Liver (tissue), 9 donors: ENCODE measurements around the gene SAPCD2. TPM values are rescaled to one million over a fixed set of nuclear protein-coding genes. Genes with fewer than 3 reads are reported as not detected.

Experiments used
- DNase-seq: peaks from one replicate; pipeline ENCODE4 v3.0.0-alpha.2; 2017; ENCODE audit warnings: low spot score
- H3K27ac ChIP-seq, 2 donors: one replicate each; pipeline ENCODE4 v1.7.0; 2013; ENCODE audit warnings: inconsistent platforms in 2 of 2, low read length in 2 of 2, control low read depth in 1 of 2, low read depth in 1 of 2, mild to moderate bottlenecking in 1 of 2
- H3K27me3 ChIP-seq, 4 donors: one replicate each; pipeline versions ENCODE4 v1.6.1 to v1.7.0; 2013; ENCODE audit warnings: low read length in 3 of 4, inconsistent platforms in 1 of 4, mild to moderate bottlenecking in 1 of 4, moderate library complexity in 1 of 4; ENCODE audit not compliant: control insufficient read depth in 4 of 4, insufficient read depth in 4 of 4
- H3K36me3 ChIP-seq, 4 donors: one replicate each; pipeline versions ENCODE4 v1.6.1 to v1.7.0; 2013; ENCODE audit warnings: low read length in 3 of 4, mild to moderate bottlenecking in 3 of 4, low read depth in 1 of 4, moderate library complexity in 1 of 4; ENCODE audit not compliant: control insufficient read depth in 4 of 4, insufficient read depth in 3 of 4
- H3K4me1 ChIP-seq, 4 donors: one replicate each; pipeline versions ENCODE4 v1.6.1 to v1.7.0; 2013; ENCODE audit warnings: low read length in 3 of 4, mild to moderate bottlenecking in 3 of 4, moderate library complexity in 1 of 4; ENCODE audit not compliant: control insufficient read depth in 4 of 4, insufficient read depth in 4 of 4
- H3K4me3 ChIP-seq, 3 donors: one replicate each; pipeline versions ENCODE4 v1.6.1 to v1.7.0; 2013; ENCODE audit warnings: low read length in 3 of 3, control low read depth in 1 of 3, low read depth in 1 of 3, mild to moderate bottlenecking in 1 of 3
- H3K9ac ChIP-seq, 2 donors: one replicate each; pipeline ENCODE4 v1.7.0; 2013; ENCODE audit warnings: low read length in 2 of 2, mild to moderate bottlenecking in 2 of 2, moderate library complexity in 2 of 2, control low read depth in 1 of 2, low read depth in 1 of 2
- H3K9me3 ChIP-seq, 4 donors: one replicate each; pipeline versions ENCODE4 v1.6.1 to v1.7.0; 2013; ENCODE audit warnings: low read length in 3 of 4; ENCODE audit not compliant: control insufficient read depth in 4 of 4
- ATF3 ChIP-seq: IDR thresholded peaks from 2 replicates; pipeline ENCODE4 v1.6.1; 2016; ENCODE audit warnings: antibody characterized with exemption
- EGR1 ChIP-seq, 2 donors: IDR thresholded peaks; 2 replicates each; pipeline ENCODE4 v1.6.1; 2016 to 2018; ENCODE audit warnings: antibody characterized with exemption in 2 of 2, low read depth in 2 of 2
- FOXA1 ChIP-seq: IDR thresholded peaks from 2 replicates; pipeline ENCODE4 v1.6.1; 2016; ENCODE audit warnings: antibody characterized with exemption
- FOXA2 ChIP-seq: IDR thresholded peaks from 2 replicates; pipeline ENCODE4 v1.6.1; 2016; ENCODE audit warnings: antibody characterized with exemption
- GABPA ChIP-seq, 2 donors: IDR thresholded peaks in 1 of 2; conservative IDR thresholded peaks in 1 of 2; 2 replicates each; pipeline ENCODE4 v1.6.1; 2016; ENCODE audit warnings: antibody characterized with exemption in 2 of 2, mild to moderate bottlenecking in 1 of 2, moderate library complexity in 1 of 2
- HNF4A ChIP-seq, 2 donors: conservative IDR thresholded peaks; 2 replicates each; pipeline ENCODE4 v1.6.1; 2016; ENCODE audit warnings: antibody characterized with exemption in 2 of 2, mild to moderate bottlenecking in 2 of 2
- HNF4G ChIP-seq: IDR thresholded peaks from 2 replicates; pipeline ENCODE4 v1.6.1; 2016; ENCODE audit warnings: antibody characterized with exemption
- JUND ChIP-seq, 2 donors: IDR thresholded peaks; 2 replicates each; pipeline ENCODE4 v1.6.1; 2016; ENCODE audit warnings: antibody characterized with exemption in 2 of 2
- NR2F2 ChIP-seq: IDR thresholded peaks from 2 replicates; pipeline ENCODE4 v1.6.1; 2016; ENCODE audit warnings: antibody characterized with exemption
- RAD21 ChIP-seq, 2 donors: IDR thresholded peaks; 2 replicates each; pipeline ENCODE4 v1.6.1; 2016; ENCODE audit warnings: antibody characterized with exemption in 2 of 2, mild to moderate bottlenecking in 2 of 2
- REST ChIP-seq: IDR thresholded peaks from 2 replicates; pipeline ENCODE4 v1.6.1; 2016; ENCODE audit warnings: antibody characterized with exemption, mild to moderate bottlenecking
- RXRA ChIP-seq, 2 donors: IDR thresholded peaks; 2 replicates each; pipeline ENCODE4 v1.6.1; 2017 to 2018; ENCODE audit warnings: antibody characterized with exemption in 2 of 2, mild to moderate bottlenecking in 1 of 2
- SP1 ChIP-seq: IDR thresholded peaks from 2 replicates; pipeline ENCODE4 v1.6.1; 2018; ENCODE audit warnings: antibody characterized with exemption, mild to moderate bottlenecking
- TAF1 ChIP-seq: conservative IDR thresholded peaks from 2 replicates; pipeline ENCODE4 v1.6.1; 2016; ENCODE audit warnings: antibody characterized with exemption, mild to moderate bottlenecking
- YY1 ChIP-seq: IDR thresholded peaks from 2 replicates; pipeline ENCODE4 v1.6.1; 2016; ENCODE audit warnings: antibody characterized with exemption, mild to moderate bottlenecking
- ZBTB33 ChIP-seq: IDR thresholded peaks from 2 replicates; pipeline ENCODE4 v1.6.1; 2016; ENCODE audit warnings: antibody characterized with exemption
- WGBS: extraction: QIAGEN DNeasy Blood & Tissue Kit; methylation state at CpG from one replicate; pipeline ENCODE4 v1.1.7; 2013; 5-methylcytosine and 5-hydroxymethylcytosine counted together
- polyA plus RNA-seq, 2 donors: library from polyadenylated mRNA; stranded (reverse) in 1 of 2; unstranded in 1 of 2; fragments of 200-250 nt in 1 of 2; fragments of >200 nt in 1 of 2; fragmentation: Nextera tagmentation in 1 of 2; extraction: Ambion mirVana in 1 of 2; gene quantifications; one replicate each; pipeline versions ENCODE4 v1.2.1 to v1.2.3, GENCODE V29; 2013 to 2015
- total RNA-seq, 2 donors: library from RNA; depleted of rRNA; stranded (reverse); fragments of >200 nt; gene quantifications; one replicate each; pipeline ENCODE4 v1.2.3, GENCODE V29; 2014
- TF ChIP-seq, protein P1 (sequence below): fragments of 150-350 bp; IDR thresholded peaks from 2 replicates; pipeline ENCODE4 v1.5.1; 2017; ENCODE audit warnings: improper control_type of control experiment, low read depth, low read length; ENCODE audit not compliant: missing input control
- TF ChIP-seq, protein P2 (sequence below): IDR thresholded peaks from 2 replicates; pipeline ENCODE4 v1.6.1; 2016; ENCODE audit warnings: antibody characterized with exemption
- donor health status: healthy.
- donor health status: healthy.
- donor health status: healthy.
- donor health status: healthy.
- donor health status: healthy.

SAPCD2 gene
- total and polyA plus RNA-seq, 4 donors = 0.06 to 1.8 (median 0.23) TPM

GRCh38 chr9:137070906-137071275 is 534 bp upstream of the SAPCD2 start:
- no peak for TF ChIP-seq YY1
- TF ChIP-seq FOXA2 = no peak
- no peak for TF ChIP-seq REST
- no peak for TF ChIP-seq FOXA1
- TF ChIP-seq ZBTB33 = no peak
- TF ChIP-seq EGR1 (IDR thresholded peaks at IDR 0.05; ENCODE audit: low read depth in 2 of 2) = no peak
- no peak for TF ChIP-seq HNF4A (conservative IDR thresholded peaks at IDR 0.05)
- TF ChIP-seq, protein P1, sequence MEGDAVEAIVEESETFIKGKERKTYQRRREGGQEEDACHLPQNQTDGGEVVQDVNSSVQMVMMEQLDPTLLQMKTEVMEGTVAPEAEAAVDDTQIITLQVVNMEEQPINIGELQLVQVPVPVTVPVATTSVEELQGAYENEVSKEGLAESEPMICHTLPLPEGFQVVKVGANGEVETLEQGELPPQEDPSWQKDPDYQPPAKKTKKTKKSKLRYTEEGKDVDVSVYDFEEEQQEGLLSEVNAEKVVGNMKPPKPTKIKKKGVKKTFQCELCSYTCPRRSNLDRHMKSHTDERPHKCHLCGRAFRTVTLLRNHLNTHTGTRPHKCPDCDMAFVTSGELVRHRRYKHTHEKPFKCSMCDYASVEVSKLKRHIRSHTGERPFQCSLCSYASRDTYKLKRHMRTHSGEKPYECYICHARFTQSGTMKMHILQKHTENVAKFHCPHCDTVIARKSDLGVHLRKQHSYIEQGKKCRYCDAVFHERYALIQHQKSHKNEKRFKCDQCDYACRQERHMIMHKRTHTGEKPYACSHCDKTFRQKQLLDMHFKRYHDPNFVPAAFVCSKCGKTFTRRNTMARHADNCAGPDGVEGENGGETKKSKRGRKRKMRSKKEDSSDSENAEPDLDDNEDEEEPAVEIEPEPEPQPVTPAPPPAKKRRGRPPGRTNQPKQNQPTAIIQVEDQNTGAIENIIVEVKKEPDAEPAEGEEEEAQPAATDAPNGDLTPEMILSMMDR = no peak
- TF ChIP-seq SP1 = no peak
- TF ChIP-seq HNF4G = no peak
- no peak for TF ChIP-seq RXRA (IDR thresholded peaks at IDR 0.05)
- TF ChIP-seq RAD21 (IDR thresholded peaks at IDR 0.05) = no peak
- TF ChIP-seq ATF3 = no peak
- TF ChIP-seq, protein P2, sequence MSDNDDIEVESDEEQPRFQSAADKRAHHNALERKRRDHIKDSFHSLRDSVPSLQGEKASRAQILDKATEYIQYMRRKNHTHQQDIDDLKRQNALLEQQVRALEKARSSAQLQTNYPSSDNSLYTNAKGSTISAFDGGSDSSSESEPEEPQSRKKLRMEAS = no peak
- no peak for TF ChIP-seq NR2F2
- TF ChIP-seq GABPA (IDR thresholded peaks at IDR 0.05 in 1 of 2, conservative IDR thresholded peaks at IDR 0.05 in 1 of 2) = no peak
- no peak for TF ChIP-seq JUND (IDR thresholded peaks at IDR 0.05)
- no peak for TF ChIP-seq TAF1
- 31% methylated on average over 6 of the region's 6 CpGs for WGBS
- Histone ChIP-seq H3K9me3 (no peaks in the 10 kb centered on the region), H3K9ac (no peak overlapping the region), H3K27ac (no peak overlapping the region), H3K36me3 (no peaks in the 10 kb centered on the region), H3K27me3 (peaks cover 0 to 9% (median 1%) of the 10 kb centered on the region in 4 donors), H3K4me3 (peak overlapping the region in 1 of 3 donors; percentile 33), H3K4me1 (peaks cover 4 to 12% (median 5%) of the 10 kb centered on the region in 4 donors)
- DNase-seq = no peak
